GM12891 (cell line): Measurements from ENCODE around the gene MRS2.

Experiments used
- PAX5 ChIP-seq: IDR thresholded peaks from 2 replicates; pipeline ENCODE4 v1.6.1; 2011; ENCODE audit warnings: low read length, moderate library complexity, mild to moderate bottlenecking; ENCODE audit not compliant: insufficient read depth, severe bottlenecking
- POLR2A ChIP-seq: IDR thresholded peaks from 2 replicates; pipeline ENCODE4 v1.6.1; 2011; ENCODE audit warnings: low read depth, low read length, control low read depth
- POLR2AphosphoS5 ChIP-seq: IDR thresholded peaks from 2 replicates; pipeline ENCODE4 v1.6.1; 2011; ENCODE audit warnings: low read depth, low read length, control low read depth
- POU2F2 ChIP-seq: IDR thresholded peaks from 2 replicates; pipeline ENCODE4 v1.6.1; 2011; ENCODE audit warnings: low read depth, mild to moderate bottlenecking, control low read depth, low read length, moderate library complexity
- SPI1 ChIP-seq: IDR thresholded peaks from 2 replicates; pipeline ENCODE4 v1.6.1; 2011; ENCODE audit warnings: low read depth, low read length, control low read depth
- TAF1 ChIP-seq: IDR thresholded peaks from 2 replicates; pipeline ENCODE4 v1.6.1; 2011; ENCODE audit warnings: low read depth, low read length, control low read depth

- TF ChIP-seq POLR2AphosphoS5, result no peak
- no peak for TF ChIP-seq POU2F2
- no peak for TF ChIP-seq TAF1
- no peak for TF ChIP-seq POLR2A
- TF ChIP-seq PAX5, result no peak
- no peak for TF ChIP-seq SPI1
Measured at GRCh38 chr6:24455061-24455460, 52.3 kb downstream of the MRS2 start.
